Mucosa of descending colon (tissue), 3 donors: Measurements from ENCODE around the gene ZSCAN5A. TPM values are rescaled to one million over a fixed set of nuclear protein-coding genes. Genes with fewer than 3 reads are reported as not detected.

Experiments used
- ATAC-seq: fragments of 200-7000 bp; cut with Tn5 transposase; one replicate; pipeline ENCODE4 v1.9.1; 2020; ENCODE audit warnings: mild to moderate bottlenecking, moderate library complexity
- DNase-seq, 3 donors: peaks; one replicate each; pipeline ENCODE4 v3.0.0-alpha.2; 2020
- H3K36me3 ChIP-seq: fragments of 200-600 bp; one replicate; pipeline ENCODE4 v1.8.0; 2021; ENCODE audit warnings: low read depth, mild to moderate bottlenecking
- H3K4me1 ChIP-seq: fragments of 200-600 bp; one replicate; pipeline ENCODE4 v1.8.0; 2021; ENCODE audit warnings: low read depth, mild to moderate bottlenecking
- H3K4me3 ChIP-seq: fragments of 200-600 bp; one replicate; pipeline ENCODE4 v1.8.0; 2021; ENCODE audit warnings: mild to moderate bottlenecking
- H3K9me3 ChIP-seq: fragments of 200-600 bp; one replicate; pipeline ENCODE4 v1.8.0; 2021; ENCODE audit warnings: mild to moderate bottlenecking
- intact Hi-C, 2 donors: fragments of 100-400 bp; cut with DNase I in 1 of 2; cut with micrococcal nuclease in 1 of 2; formaldehyde crosslinking; loops; one replicate each; pipeline versions ENCODE4 v1.11.0 to v1.11.1; 2022; cut with DNase I, micrococcal nuclease
- total RNA-seq, 3 donors: library from RNA; stranded (reverse); fragmentation: NEBNext Ultra II Directional in 2 of 3; extraction: Animal tissue kit (Norgen Biotek cat#: 25700) in 2 of 3; gene quantifications; one replicate each; pipeline versions ENCODE4 v1.2.1 to v1.2.4, GENCODE V29; 2021 to 2023
- TF ChIP-seq, protein P1 (sequence below): fragments of 200-600 bp; IDR thresholded peaks from one replicate; pipeline ENCODE4 v1.8.0; 2022; ENCODE audit warnings: antibody characterized with exemption, mild to moderate bottlenecking
- donor health status: DM: no; HTN: no; CAD: no; lungs with moderate emphysema.
- donor health status: DM: no; HTN: no; CAD: no.
- donor health status: DM: no; HTN: yes; CAD: no.

ZSCAN5A gene
- total RNA-seq, 3 donors from 2014 or later: 10.5 to 24.0 (median 14.3) TPM

DNA sequence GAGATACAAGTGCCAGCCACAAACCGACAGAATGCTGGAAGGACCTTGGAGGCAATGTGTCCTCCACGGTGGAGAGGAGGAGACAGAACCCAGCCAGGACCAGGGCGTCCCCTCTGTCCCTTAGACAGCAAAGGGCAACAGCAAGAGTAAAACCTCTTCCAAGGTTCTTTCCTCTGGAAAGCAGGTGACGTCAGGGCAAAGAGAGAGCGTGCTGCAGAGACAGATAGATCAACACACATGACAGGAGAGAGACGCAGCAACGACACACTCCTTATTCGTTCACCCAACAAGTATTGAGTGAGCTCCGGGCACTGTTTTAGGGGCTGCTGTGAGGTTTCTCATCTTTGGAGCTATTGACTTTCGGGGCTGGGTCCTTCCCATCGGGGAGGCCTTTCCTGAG, 140.1 kb downstream of the ZSCAN5A start:
- DNase-seq: no peak
- no peak for ATAC-seq
- Histone ChIP-seq H3K4me1 (no peaks in the 10 kb centered on the region), H3K36me3 (no peaks in the 10 kb centered on the region), H3K4me3 (no peak overlapping the region), H3K9me3 (no peaks in the 10 kb centered on the region)
- TF ChIP-seq, protein P1, sequence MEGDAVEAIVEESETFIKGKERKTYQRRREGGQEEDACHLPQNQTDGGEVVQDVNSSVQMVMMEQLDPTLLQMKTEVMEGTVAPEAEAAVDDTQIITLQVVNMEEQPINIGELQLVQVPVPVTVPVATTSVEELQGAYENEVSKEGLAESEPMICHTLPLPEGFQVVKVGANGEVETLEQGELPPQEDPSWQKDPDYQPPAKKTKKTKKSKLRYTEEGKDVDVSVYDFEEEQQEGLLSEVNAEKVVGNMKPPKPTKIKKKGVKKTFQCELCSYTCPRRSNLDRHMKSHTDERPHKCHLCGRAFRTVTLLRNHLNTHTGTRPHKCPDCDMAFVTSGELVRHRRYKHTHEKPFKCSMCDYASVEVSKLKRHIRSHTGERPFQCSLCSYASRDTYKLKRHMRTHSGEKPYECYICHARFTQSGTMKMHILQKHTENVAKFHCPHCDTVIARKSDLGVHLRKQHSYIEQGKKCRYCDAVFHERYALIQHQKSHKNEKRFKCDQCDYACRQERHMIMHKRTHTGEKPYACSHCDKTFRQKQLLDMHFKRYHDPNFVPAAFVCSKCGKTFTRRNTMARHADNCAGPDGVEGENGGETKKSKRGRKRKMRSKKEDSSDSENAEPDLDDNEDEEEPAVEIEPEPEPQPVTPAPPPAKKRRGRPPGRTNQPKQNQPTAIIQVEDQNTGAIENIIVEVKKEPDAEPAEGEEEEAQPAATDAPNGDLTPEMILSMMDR: no peak
- intact Hi-C loops: loop anchor here in 1 of 2 donors (10.0 kb wide), 1 partner anchor 100 kb away; no protein-coding TSS in a partner anchor

DNA sequence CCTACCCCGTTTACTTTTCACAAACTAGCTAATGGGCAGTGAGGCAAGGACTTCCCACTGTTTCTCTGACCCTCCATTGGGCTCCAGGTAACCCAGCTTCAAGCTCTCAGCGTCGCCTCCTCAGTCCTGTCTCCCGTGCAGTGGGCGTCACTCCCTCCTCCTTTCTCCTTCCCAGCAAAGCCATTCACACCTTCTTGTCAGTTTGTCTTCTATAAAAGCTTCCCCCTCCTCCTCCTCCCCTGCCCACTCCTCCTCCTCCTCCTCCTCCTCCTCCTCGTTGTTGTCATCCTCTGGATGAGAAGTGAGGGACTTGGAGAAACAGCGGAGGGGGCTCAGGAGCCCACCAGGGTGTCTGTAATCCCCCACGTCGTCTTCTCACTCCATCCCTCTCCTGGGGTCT, 140.6 kb downstream of the ZSCAN5A start:
- no peak overlapping the region for H3K4me3 ChIP-seq
- DNase-seq (no peak), ATAC-seq (no peak)
- H3K4me1 ChIP-seq: no peaks in the 10 kb centered on the region
- TF ChIP-seq, protein P1: no peak
- H3K9me3 ChIP-seq: no peaks in the 10 kb centered on the region
- intact Hi-C loops: loop anchor here in 1 of 2 donors (10.0 kb wide), 1 partner anchor 99 kb away; no protein-coding TSS in a partner anchor
- H3K36me3 ChIP-seq: no peaks in the 10 kb centered on the region

Other genes with a start within 250 kb of the ZSCAN5A start
- gene ZNF787, start 193.5 kb downstream of the ZSCAN5A start, total RNA-seq: 10 to 100 TPM; 49.1 to 61.2 (median 56.1) TPM
- gene ZNF444, start 173.6 kb downstream of the ZSCAN5A start, total RNA-seq: 10 to 100 TPM; 28.2 to 48.3 (median 29.6) TPM
- not detected for gene GALP, start 138.8 kb downstream of the ZSCAN5A start, total RNA-seq
- not detected for gene ZSCAN5B, start 117.1 kb downstream of the ZSCAN5A start, total RNA-seq
- gene ZSCAN5C, start 112.6 kb downstream of the ZSCAN5A start, total RNA-seq: not detected
- not detected for gene EDDM13, start 42.1 kb downstream of the ZSCAN5A start, total RNA-seq
- 1 to 10 TPM; 1.4 to 6.6 (median 1.6) TPM for gene ZNF582, start 78.7 kb upstream of the ZSCAN5A start, total RNA-seq
- gene ZNF583, start 89.5 kb upstream of the ZSCAN5A start, total RNA-seq: 10 to 100 TPM in 1 of 3 donors, 1 to 10 TPM in 2; 1.4 to 11.2 (median 2.1) TPM
- gene ZNF667, start 162.5 kb upstream of the ZSCAN5A start, total RNA-seq: 10 to 100 TPM in 1 of 3 donors, under 1 TPM in 2; 0.41 to 10.5 (median 0.61) TPM
- gene ZNF471, start 193.0 kb upstream of the ZSCAN5A start, total RNA-seq: 10 to 100 TPM in 1 of 3 donors, 1 to 10 TPM in 2; 2.8 to 14.7 (median 4.2) TPM
- gene ZFP28, start 224.1 kb upstream of the ZSCAN5A start, total RNA-seq: 1 to 10 TPM; 1.6 to 9.6 (median 3.6) TPM